Measurements from ENCODE around the gene AGAP6. TPM values are rescaled to one million over a fixed set of nuclear protein-coding genes. Genes with fewer than 3 reads are reported as not detected.
"Not testable (repeated sequence)": the region's sequence is repeated elsewhere in the genome, so short reads cannot be mapped to it uniquely, and the experiment has no call there.

AGAP6 gene
- total RNA-seq, 1 experiment from 2014 or later = 14.5 TPM

DNA sequence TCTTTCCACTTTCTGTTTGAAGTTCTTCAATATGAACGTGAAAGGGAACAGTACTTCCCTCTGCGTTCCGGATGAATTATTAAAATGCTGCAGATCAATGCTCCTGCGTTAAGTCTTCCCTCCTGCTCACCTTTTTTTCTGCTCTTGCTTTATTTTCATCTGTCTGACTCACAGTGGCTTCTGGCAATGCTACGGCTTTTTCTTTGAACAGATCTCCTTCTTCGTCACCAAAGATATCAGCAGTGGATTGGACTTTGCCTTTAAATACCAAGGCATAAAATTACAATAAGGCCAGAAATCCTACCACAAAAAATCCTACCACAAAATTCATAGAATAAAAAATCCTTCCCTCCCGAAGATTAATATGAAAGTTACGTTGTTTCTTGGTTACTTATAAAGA is 68.4 kb downstream of the AGAP6 start:
- H3K36me3 Mint-ChIP-seq (ENCODE audit: insufficient read depth, unreplicated experiment); DNase-seq; intact Hi-C loops (cut with micrococcal nuclease; ENCODE audit: unreplicated experiment); H3K9me3 Mint-ChIP-seq (ENCODE audit: low read depth, unreplicated experiment); CTCF ChIA-PET; BruUV-seq (replicated peaks); H3K4me1 Mint-ChIP-seq (ENCODE audit: low read depth, unreplicated experiment); H3K27ac Mint-ChIP-seq (ENCODE audit: unreplicated experiment): not testable (repeated sequence)
- H3K4me3 Mint-ChIP-seq (ENCODE audit: low read depth, unreplicated experiment) = peak overlapping the region; percentile 29
- H3K27me3 Mint-ChIP-seq (ENCODE audit: unreplicated experiment) = peaks cover 28% of the 10 kb centered on the region

DNA sequence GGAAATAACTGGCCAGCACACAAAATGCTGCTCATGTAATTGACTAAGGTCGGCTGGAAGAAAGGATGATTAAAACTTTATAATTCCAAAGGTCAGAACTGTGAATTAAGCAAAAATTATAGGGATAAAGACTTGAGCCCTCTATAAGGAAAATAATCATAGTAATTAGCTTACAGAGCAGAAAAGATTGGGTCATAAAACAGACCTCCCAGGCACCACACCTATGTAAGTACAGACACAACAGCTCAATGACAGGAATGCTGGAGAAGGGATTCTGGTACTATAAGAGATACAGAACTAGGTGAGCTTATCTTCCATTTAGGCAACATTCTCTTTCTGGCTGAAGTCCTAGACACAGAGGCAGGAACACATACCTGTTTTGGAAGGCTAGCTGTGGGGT is 70.5 kb downstream of the AGAP6 start:
- H3K36me3 Mint-ChIP-seq (ENCODE audit: insufficient read depth, unreplicated experiment); BruUV-seq (replicated peaks); intact Hi-C loops (cut with micrococcal nuclease; ENCODE audit: unreplicated experiment); DNase-seq; H3K9me3 Mint-ChIP-seq (ENCODE audit: low read depth, unreplicated experiment); CTCF ChIA-PET; H3K4me3 Mint-ChIP-seq (ENCODE audit: low read depth, unreplicated experiment); H3K4me1 Mint-ChIP-seq (ENCODE audit: low read depth, unreplicated experiment); H3K27ac Mint-ChIP-seq (ENCODE audit: unreplicated experiment): not testable (repeated sequence)
- H3K27me3 Mint-ChIP-seq (ENCODE audit: unreplicated experiment) = peaks cover 28% of the 10 kb centered on the region

DNA sequence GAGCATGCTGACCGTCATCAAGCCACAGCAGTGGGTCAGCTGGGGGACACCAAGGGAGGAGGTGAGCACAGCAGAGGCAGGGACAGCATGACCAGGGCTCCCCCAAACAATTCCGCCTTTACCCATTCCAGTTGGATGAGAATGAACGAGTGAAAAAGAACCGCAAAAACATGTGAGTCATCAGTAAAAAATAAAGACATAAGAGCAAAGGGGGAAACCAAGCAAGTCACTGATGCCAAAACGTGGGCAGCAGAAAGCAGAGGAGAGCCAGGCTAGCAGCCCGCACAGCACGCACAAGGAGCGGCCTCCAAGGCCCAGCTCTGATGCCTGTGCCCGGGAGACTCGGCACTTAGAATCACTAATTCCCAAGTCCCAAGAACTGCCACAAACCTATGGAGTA is 71.7 kb downstream of the AGAP6 start:
- H3K4me1 Mint-ChIP-seq (ENCODE audit: low read depth, unreplicated experiment); DNase-seq; H3K36me3 Mint-ChIP-seq (ENCODE audit: insufficient read depth, unreplicated experiment); H3K27ac Mint-ChIP-seq (ENCODE audit: unreplicated experiment); H3K9me3 Mint-ChIP-seq (ENCODE audit: low read depth, unreplicated experiment); H3K4me3 Mint-ChIP-seq (ENCODE audit: low read depth, unreplicated experiment); CTCF ChIA-PET; BruUV-seq (replicated peaks); intact Hi-C loops (cut with micrococcal nuclease; ENCODE audit: unreplicated experiment): not testable (repeated sequence)
- H3K27me3 Mint-ChIP-seq (ENCODE audit: unreplicated experiment) = peaks cover 28% of the 10 kb centered on the region

Other genes with a start within 250 kb of the AGAP6 start
- 0.24 and 1.0 TPM in 2 replicates for gene OGDHL, start 226.1 kb upstream of the AGAP6 start, total RNA-seq (2022)
- gene PARG, start 46.4 kb upstream of the AGAP6 start, total RNA-seq (2022) = 41.1 and 46.8 TPM in 2 replicates
- 18.8 and 21.4 TPM in 2 replicates for gene TIMM23B, start 46.4 kb upstream of the AGAP6 start, total RNA-seq (2022)
- 24.5 and 32.8 TPM in 2 replicates for gene WASHC2A, start 79.5 kb downstream of the AGAP6 start, total RNA-seq (2022)

Measured in Calu3 (cell line).